GM12892 (cell line): ENCODE results near the gene TRAPPC2.

Source experiments
- POLR2A ChIP-seq: IDR thresholded peaks from 2 replicates; pipeline ENCODE4 v1.6.1; 2011; ENCODE audit warnings: low read depth, low read length, control low read depth
- TAF1 ChIP-seq: IDR thresholded peaks from 2 replicates; pipeline ENCODE4 v1.6.1; 2011; ENCODE audit warnings: low read depth, mild to moderate bottlenecking, control low read depth, low read length, borderline replicate concordance

- TF ChIP-seq POLR2A = no peak
- no peak for TF ChIP-seq TAF1
Observed at GRCh38 chrX:13764281-13764680, 29.9 kb upstream of the TRAPPC2 start.
